ENCODE data around the gene BCAN.

Gene BCAN

GRCh38 chr1:156704166-156704711 is 62.3 kb downstream of the BCAN start:
- no peak for DNase-seq

- DNase-seq: no peak
These were observed 63.0 kb downstream of the BCAN start for GRCh38 chr1:156704930-156705320.

- no peak for DNase-seq
These were observed 63.5 kb downstream of the BCAN start, which contains the start of gene CRABP2 for GRCh38 chr1:156705321-156705917. Gene CRABP2 (minus strand): TSS chr1:156705583. CDS start chr1:156705446, 137 bp downstream.

- no peak for DNase-seq
These were observed 64.2 kb downstream of the BCAN start for GRCh38 chr1:156705918-156706656.

- no peak for DNase-seq
These were observed 64.9 kb downstream of the BCAN start for GRCh38 chr1:156706657-156707416.

GRCh38 chr1:156707417-156708217 is 65.7 kb downstream of the BCAN start:
- DNase-seq: no peak

- no peak for DNase-seq
These were observed 66.3 kb downstream of the BCAN start for GRCh38 chr1:156708218-156708661.

- DNase-seq: no peak
These were observed 67.1 kb downstream of the BCAN start for GRCh38 chr1:156709031-156709430.
